ENCODE data around the gene RNU1-4.
"Not testable (repeated sequence)": the region's sequence is repeated elsewhere in the genome, so short reads cannot be mapped to it uniquely, and the experiment has no call there.

RNU1-4 gene

DNA sequence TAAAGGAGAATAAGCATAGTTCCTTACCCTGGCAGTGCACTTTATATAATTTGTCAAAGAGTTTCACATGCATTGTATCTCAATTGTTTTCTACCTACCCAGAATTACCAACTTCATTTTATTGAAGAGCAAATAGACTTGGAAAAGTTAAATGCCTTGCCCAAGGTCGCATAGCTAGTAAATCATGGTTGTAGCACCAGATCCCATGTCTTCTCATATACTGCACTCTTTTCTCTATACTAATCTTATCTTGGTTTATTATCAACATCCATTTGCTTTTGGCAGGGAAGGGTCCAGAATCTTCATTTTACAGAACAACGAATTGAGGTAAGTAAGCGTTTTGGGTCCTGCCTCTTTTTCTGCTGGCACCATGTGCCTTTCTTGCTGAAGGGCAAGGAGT, 46.9 kb downstream of the RNU1-4 start:
- not testable (repeated sequence) for FAIRE-seq; DNase-seq (ENCODE audit: insufficient read length, low spot score)

- not testable (repeated sequence) for DNase-seq (ENCODE audit: insufficient read length, low spot score); FAIRE-seq
Observed at GRCh38 chr1:16787711-16788110, 47.4 kb downstream of the RNU1-4 start.

Data from HTR-8/SVneo (cell line).